ENCODE results near the gene MIXL1.
"Not testable (repeated sequence)": the region's sequence is repeated elsewhere in the genome, so short reads cannot be mapped to it uniquely, and the experiment has no call there.

MIXL1 gene

GRCh38 chr1:226226601-226227000 is 3.1 kb downstream of the MIXL1 start:
- FAIRE-seq (no peak), DNase-seq (ENCODE audit: insufficient read length, low spot score) (no peak)
- TF ChIP-seq POLR2AphosphoS5 (IDR thresholded peaks at IDR 0.05; ENCODE audit: low read depth, low read length): no peak
- no peak for TF ChIP-seq TAF1 (IDR thresholded peaks at IDR 0.05; ENCODE audit: low read depth, low read length)
- TF ChIP-seq SPI1 (IDR thresholded peaks at IDR 0.05; ENCODE audit: low read depth, low read length): no peak
- no peak for TF ChIP-seq PAX5 (IDR thresholded peaks at IDR 0.05; ENCODE audit: insufficient read depth, low read length, severe bottlenecking)
- no peak for TF ChIP-seq POLR2A (IDR thresholded peaks at IDR 0.05; ENCODE audit: low read depth, low read length)
- no peak for TF ChIP-seq POU2F2 (IDR thresholded peaks at IDR 0.05; ENCODE audit: low read depth, low read length)

GRCh38 chr1:226233293-226233692 is 9.8 kb downstream of the MIXL1 start:
- DNase-seq (ENCODE audit: insufficient read length, low spot score): no peak
- TF ChIP-seq POU2F2 (IDR thresholded peaks at IDR 0.05; ENCODE audit: low read depth, low read length): peak; percentile 69; the same call in 1 of the 2 replicates
- no peak for TF ChIP-seq SPI1 (IDR thresholded peaks at IDR 0.05; ENCODE audit: low read depth, low read length)
- FAIRE-seq: peak; percentile 88

- DNase-seq (ENCODE audit: insufficient read length, low spot score) (no peak), FAIRE-seq (peak; percentile 67)
- TF ChIP-seq TAF1 (IDR thresholded peaks at IDR 0.05; ENCODE audit: low read depth, low read length): no peak
- TF ChIP-seq POLR2A (IDR thresholded peaks at IDR 0.05; ENCODE audit: low read depth, low read length): no peak
- TF ChIP-seq SPI1 (IDR thresholded peaks at IDR 0.05; ENCODE audit: low read depth, low read length): no peak
- TF ChIP-seq PAX5 (IDR thresholded peaks at IDR 0.05; ENCODE audit: insufficient read depth, low read length, severe bottlenecking): no peak
- no peak for TF ChIP-seq POLR2AphosphoS5 (IDR thresholded peaks at IDR 0.05; ENCODE audit: low read depth, low read length)
- TF ChIP-seq POU2F2 (IDR thresholded peaks at IDR 0.05; ENCODE audit: low read depth, low read length): no peak
Observed at GRCh38 chr1:226233806-226234205, 10.3 kb downstream of the MIXL1 start.

- FAIRE-seq: no peak
Observed at GRCh38 chr1:226236826-226237225, 13.4 kb downstream of the MIXL1 start.

GRCh38 chr1:226239421-226239820 is 16.0 kb downstream of the MIXL1 start:
- TF ChIP-seq POLR2AphosphoS5 (IDR thresholded peaks at IDR 0.05; ENCODE audit: low read depth, low read length) (no peak), POLR2A (IDR thresholded peaks at IDR 0.05; ENCODE audit: low read depth, low read length) (no peak), POU2F2 (IDR thresholded peaks at IDR 0.05; ENCODE audit: low read depth, low read length) (no peak), PAX5 (IDR thresholded peaks at IDR 0.05; ENCODE audit: insufficient read depth, low read length, severe bottlenecking) (no peak), SPI1 (IDR thresholded peaks at IDR 0.05; ENCODE audit: low read depth, low read length) (no peak), TAF1 (IDR thresholded peaks at IDR 0.05; ENCODE audit: low read depth, low read length) (no peak)
- FAIRE-seq (no peak), DNase-seq (ENCODE audit: insufficient read length, low spot score) (no peak)

More at GRCh38 chr1:226236826-226237225, 13.4 kb downstream of the MIXL1 start:
- TF ChIP-seq POLR2AphosphoS5 (IDR thresholded peaks at IDR 0.05; ENCODE audit: low read depth, low read length) (no peak), PAX5 (IDR thresholded peaks at IDR 0.05; ENCODE audit: insufficient read depth, low read length, severe bottlenecking) (no peak), POU2F2 (IDR thresholded peaks at IDR 0.05; ENCODE audit: low read depth, low read length) (no peak), POLR2A (IDR thresholded peaks at IDR 0.05; ENCODE audit: low read depth, low read length) (no peak), TAF1 (IDR thresholded peaks at IDR 0.05; ENCODE audit: low read depth, low read length) (no peak), SPI1 (IDR thresholded peaks at IDR 0.05; ENCODE audit: low read depth, low read length) (no peak)
- no peak for DNase-seq (ENCODE audit: insufficient read length, low spot score)

GRCh38 chr1:226248091-226248490 is 24.6 kb downstream of the MIXL1 start:
- TF ChIP-seq POU2F2 (IDR thresholded peaks at IDR 0.05; ENCODE audit: low read depth, low read length) (no peak), SPI1 (IDR thresholded peaks at IDR 0.05; ENCODE audit: low read depth, low read length) (no peak), POLR2A (IDR thresholded peaks at IDR 0.05; ENCODE audit: low read depth, low read length) (no peak), TAF1 (IDR thresholded peaks at IDR 0.05; ENCODE audit: low read depth, low read length) (no peak), PAX5 (IDR thresholded peaks at IDR 0.05; ENCODE audit: insufficient read depth, low read length, severe bottlenecking) (no peak), POLR2AphosphoS5 (IDR thresholded peaks at IDR 0.05; ENCODE audit: low read depth, low read length) (no peak)
- no peak for FAIRE-seq
- no peak for DNase-seq (ENCODE audit: insufficient read length, low spot score)

GRCh38 chr1:226248796-226249195 is 25.3 kb downstream of the MIXL1 start:
- FAIRE-seq (no peak), DNase-seq (ENCODE audit: insufficient read length, low spot score) (no peak)
- TF ChIP-seq TAF1 (IDR thresholded peaks at IDR 0.05; ENCODE audit: low read depth, low read length): no peak
- no peak for TF ChIP-seq PAX5 (IDR thresholded peaks at IDR 0.05; ENCODE audit: insufficient read depth, low read length, severe bottlenecking)
- no peak for TF ChIP-seq SPI1 (IDR thresholded peaks at IDR 0.05; ENCODE audit: low read depth, low read length)
- TF ChIP-seq POLR2AphosphoS5 (IDR thresholded peaks at IDR 0.05; ENCODE audit: low read depth, low read length): no peak
- no peak for TF ChIP-seq POU2F2 (IDR thresholded peaks at IDR 0.05; ENCODE audit: low read depth, low read length)
- TF ChIP-seq POLR2A (IDR thresholded peaks at IDR 0.05; ENCODE audit: low read depth, low read length): no peak

- DNase-seq (ENCODE audit: insufficient read length, low spot score): no peak
- FAIRE-seq: no peak
- TF ChIP-seq PAX5 (IDR thresholded peaks at IDR 0.05; ENCODE audit: insufficient read depth, low read length, severe bottlenecking) (no peak), POU2F2 (IDR thresholded peaks at IDR 0.05; ENCODE audit: low read depth, low read length) (no peak), POLR2AphosphoS5 (IDR thresholded peaks at IDR 0.05; ENCODE audit: low read depth, low read length) (no peak)
Observed at GRCh38 chr1:226250511-226250910, 27.0 kb downstream of the MIXL1 start.

- DNase-seq (ENCODE audit: insufficient read length, low spot score); FAIRE-seq: not testable (repeated sequence)
Observed at GRCh38 chr1:226252841-226253240, 29.4 kb downstream of the MIXL1 start.

- DNase-seq (ENCODE audit: insufficient read length, low spot score): no peak
- TF ChIP-seq SPI1 (IDR thresholded peaks at IDR 0.05; ENCODE audit: low read depth, low read length) (no peak), POLR2AphosphoS5 (IDR thresholded peaks at IDR 0.05; ENCODE audit: low read depth, low read length) (no peak), TAF1 (IDR thresholded peaks at IDR 0.05; ENCODE audit: low read depth, low read length) (no peak), PAX5 (IDR thresholded peaks at IDR 0.05; ENCODE audit: insufficient read depth, low read length, severe bottlenecking) (no peak), POLR2A (IDR thresholded peaks at IDR 0.05; ENCODE audit: low read depth, low read length) (no peak), POU2F2 (IDR thresholded peaks at IDR 0.05; ENCODE audit: low read depth, low read length) (no peak)
- no peak for FAIRE-seq
Observed at GRCh38 chr1:226253933-226254332, 30.5 kb downstream of the MIXL1 start.
